HG03520 (cell line): ENCODE results near the gene DNAJC21.

Experiments
- ATAC-seq: cut with Tn5 transposase; IDR thresholded peaks from one replicate; pipeline ENCODE4 v1.9.1; 2021; ENCODE audit warnings: mild to moderate bottlenecking, moderate library complexity; ENCODE audit not compliant: unreplicated experiment

DNAJC21 gene

DNA sequence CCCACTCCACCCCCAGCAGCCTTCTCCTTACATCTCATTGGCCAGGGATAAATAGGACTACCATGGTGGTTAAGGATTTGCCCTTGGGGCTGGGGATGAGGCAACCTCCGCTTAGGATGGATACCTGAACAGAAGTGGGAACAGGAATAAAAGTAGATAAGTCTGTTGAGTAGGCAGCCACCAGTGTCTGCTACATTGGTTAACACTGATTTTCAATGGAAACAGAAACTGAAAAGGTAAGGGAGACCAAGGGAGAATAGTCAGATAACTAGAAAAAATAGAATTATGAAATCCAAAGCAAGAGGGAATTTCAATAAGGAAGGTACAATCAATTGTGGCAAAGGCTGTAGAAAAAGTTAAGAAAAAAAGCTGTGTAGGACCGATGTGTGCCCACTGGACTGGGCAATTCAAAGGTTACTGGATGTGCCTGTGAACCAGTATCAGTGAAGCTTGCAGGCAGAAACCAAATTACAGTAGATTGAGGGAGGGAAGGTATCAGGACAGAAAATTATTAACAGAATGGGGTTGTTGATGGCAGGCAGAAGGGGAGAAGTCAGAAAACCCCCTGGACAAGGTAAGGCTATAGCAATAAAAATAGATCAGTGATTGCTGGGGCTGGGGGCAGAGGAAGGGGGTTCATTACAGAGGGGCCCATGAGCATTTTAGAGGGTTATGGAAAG lies 48.7 kb downstream of the DNAJC21 start:
- ATAC-seq: no peak

- ATAC-seq: no peak
Observed at GRCh38 chr5:34978681-34979080, 49.3 kb downstream of the DNAJC21 start.

DNA sequence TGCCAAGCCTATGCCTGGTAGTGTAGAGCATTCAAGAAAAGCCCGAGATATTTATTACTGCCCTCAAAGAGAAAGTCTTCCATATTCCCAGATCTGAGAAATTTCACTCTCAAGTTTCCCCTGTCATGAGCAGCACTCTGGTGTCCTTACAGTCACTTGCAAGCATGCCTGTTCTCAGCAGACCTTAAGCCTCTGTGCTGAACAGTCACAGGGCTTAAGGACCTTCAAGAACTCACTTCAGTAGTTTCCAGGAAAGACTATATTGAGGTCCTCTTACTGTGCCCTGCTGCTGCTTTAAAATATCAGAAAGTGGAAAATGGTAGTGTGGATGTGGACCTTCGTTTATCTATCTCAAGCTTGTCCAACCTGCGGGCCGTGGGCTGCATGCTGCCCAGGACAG lies 53.5 kb downstream of the DNAJC21 start:
- ATAC-seq: no peak

GRCh38 chr5:34986965-34987364 lies 57.6 kb downstream of the DNAJC21 start:
- no peak for ATAC-seq

DNA sequence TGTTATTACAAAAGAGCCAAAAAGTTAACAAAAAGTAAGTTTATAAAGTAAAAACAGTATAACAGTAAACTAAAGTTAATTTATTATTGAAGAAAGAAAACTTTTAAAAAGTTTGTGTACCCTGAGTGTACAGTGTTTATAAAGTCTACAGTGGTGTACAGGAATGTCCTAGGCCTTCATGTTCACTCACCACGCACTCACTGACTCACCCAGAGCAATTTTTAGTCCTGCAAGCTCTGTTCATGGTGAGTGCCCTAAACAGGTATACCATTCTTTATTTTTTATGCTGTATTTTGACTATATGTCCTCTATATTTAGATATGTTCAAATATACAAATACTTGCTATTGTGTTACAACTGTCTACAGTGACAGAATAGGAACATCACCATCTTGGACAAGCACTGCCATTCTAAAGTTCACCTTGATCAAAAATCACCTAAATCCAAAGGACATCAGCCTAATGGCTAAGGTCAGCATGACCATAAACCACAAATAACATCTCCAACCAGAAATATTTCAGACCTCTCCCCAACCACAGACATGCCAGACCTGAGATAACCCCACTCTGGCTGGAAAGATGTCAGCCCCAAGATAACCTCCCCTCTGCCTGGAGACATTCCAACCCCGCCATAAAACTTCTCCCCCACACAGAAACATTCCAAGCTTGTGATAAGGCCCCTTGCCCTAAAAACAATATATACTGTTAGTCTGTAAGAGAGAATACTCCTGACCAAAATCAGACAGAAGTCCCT lies 62.3 kb downstream of the DNAJC21 start:
- no peak for ATAC-seq

- ATAC-seq: no peak
Observed at GRCh38 chr5:34993951-34994350, 64.6 kb downstream of the DNAJC21 start.

- no peak for ATAC-seq
Observed at GRCh38 chr5:34996261-34996660, 66.9 kb downstream of the DNAJC21 start.

DNA sequence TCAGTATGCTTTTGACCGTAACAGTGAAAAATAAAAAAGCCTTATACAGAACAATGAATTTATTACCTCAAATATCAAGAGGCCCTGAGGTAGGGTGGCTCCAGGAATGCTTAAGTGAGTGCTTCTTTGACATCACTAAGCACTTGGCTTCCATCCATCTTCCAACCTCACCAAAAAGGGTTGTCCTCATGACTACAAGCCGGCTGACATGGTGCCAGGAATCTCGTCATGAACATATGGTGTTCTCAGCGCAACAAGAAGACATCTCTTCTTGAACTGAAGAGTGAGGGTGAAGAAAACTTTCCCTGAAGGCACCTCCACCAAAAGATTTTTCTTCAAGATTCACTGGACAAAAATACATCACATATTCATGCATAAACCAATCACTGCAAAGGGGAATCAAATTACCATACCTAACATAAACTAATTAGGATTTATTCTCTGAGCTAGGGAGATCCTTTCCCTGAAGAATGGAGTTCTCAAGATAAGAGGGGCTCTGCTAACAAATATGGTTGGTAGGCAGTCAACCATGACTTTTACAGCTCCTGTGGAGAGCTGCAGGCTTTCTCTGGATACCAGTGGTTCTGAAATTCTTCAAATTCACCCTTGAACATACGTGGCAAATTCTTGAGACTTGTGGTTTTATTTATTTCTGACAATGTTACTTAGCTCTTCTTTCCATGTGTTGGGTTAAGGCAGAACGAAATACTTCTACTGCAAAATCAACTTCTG lies 68.9 kb downstream of the DNAJC21 start:
- ATAC-seq: no peak

- no peak for ATAC-seq
Observed at GRCh38 chr5:35001842-35002241, 72.5 kb downstream of the DNAJC21 start.

DNA sequence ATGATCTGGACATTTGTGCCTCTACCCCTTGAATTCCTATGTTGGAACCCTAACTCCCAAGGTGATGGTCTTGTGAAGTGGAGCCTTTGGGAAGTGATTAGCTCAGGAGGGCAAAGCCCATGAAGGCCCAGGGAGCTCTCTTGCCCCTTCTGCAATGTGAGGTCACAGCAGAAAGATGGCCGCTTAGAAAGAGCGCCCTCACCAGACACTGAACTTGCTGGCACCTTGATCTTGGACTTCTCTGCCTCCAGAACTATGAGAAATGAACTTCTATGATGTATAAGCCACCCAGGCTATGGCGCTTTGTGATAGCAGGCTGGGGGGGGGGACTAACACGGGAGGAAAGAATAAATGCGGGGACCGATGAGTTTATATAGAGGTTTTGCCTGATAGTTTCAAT lies 73.1 kb downstream of the DNAJC21 start:
- no peak for ATAC-seq

- peak; percentile 81 for ATAC-seq
Observed at GRCh38 chr5:35003018-35003957, 73.9 kb downstream of the DNAJC21 start.

DNA sequence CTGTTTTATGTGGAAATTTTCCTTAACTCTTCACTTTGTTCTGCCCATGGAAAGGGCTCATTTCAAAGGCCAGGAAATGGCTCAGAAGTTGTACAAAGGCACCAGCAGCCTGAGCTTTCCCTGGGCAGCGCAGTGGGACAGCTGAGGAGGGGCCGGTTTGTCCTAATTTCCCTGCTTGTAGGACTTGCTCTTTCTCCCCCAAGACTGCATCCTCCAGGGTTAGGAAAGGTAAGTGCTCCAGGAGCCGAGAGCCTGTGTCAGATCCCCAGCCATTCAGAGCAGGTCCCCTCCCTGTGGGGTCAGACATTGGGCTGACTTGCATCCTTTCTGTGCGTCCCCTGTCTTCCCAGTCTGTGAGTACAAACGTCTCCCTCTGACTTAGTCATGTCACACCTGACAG lies 74.8 kb downstream of the DNAJC21 start:
- ATAC-seq: no peak

- ATAC-seq: no peak
Observed at GRCh38 chr5:35004771-35005170, 75.4 kb downstream of the DNAJC21 start.
